Measurements from ENCODE around the gene TM4SF1. TPM values are rescaled to one million over a fixed set of nuclear protein-coding genes. Genes with fewer than 3 reads are reported as not detected.

TM4SF1 gene
- polyA plus RNA-seq, 1 donor (not counting 4 experiments of a cell fraction or from before 2014, with no cell fraction given) = 375 TPM

DNA sequence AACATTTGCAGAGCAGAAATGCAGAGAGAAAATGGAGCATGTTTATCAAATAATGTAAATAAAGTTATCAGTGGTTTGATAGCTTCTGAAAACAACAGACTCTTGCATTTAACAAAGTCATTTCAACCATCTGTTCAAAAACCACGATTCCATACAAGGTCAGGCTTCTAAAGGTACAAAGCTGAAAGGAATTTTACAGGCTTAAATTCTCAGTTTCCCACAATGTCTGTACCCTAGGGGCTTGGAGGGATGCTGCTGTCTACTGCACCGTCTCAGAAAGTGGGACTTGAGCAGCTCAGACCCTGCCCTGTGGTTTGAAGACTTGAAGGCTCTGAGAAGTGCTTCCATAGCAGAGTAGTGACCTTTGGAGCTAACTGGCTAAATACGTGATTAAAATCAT lies 30.4 kb upstream of the TM4SF1 start:
- no peak for DNase-seq (ENCODE audit: low read depth, low spot score)
- H3K9me3 ChIP-seq (ENCODE audit: control insufficient read depth, low read depth, low read length) = no peaks in the 10 kb centered on the region
- no peak for TF ChIP-seq EZH2 (IDR thresholded peaks at IDR 0.05; ENCODE audit: low read length)
- TF ChIP-seq, protein P1, sequence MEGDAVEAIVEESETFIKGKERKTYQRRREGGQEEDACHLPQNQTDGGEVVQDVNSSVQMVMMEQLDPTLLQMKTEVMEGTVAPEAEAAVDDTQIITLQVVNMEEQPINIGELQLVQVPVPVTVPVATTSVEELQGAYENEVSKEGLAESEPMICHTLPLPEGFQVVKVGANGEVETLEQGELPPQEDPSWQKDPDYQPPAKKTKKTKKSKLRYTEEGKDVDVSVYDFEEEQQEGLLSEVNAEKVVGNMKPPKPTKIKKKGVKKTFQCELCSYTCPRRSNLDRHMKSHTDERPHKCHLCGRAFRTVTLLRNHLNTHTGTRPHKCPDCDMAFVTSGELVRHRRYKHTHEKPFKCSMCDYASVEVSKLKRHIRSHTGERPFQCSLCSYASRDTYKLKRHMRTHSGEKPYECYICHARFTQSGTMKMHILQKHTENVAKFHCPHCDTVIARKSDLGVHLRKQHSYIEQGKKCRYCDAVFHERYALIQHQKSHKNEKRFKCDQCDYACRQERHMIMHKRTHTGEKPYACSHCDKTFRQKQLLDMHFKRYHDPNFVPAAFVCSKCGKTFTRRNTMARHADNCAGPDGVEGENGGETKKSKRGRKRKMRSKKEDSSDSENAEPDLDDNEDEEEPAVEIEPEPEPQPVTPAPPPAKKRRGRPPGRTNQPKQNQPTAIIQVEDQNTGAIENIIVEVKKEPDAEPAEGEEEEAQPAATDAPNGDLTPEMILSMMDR (optimal IDR thresholded peaks at IDR 0.05 in 1 of 3, IDR thresholded peaks at IDR 0.05 in 1 of 3, conservative IDR thresholded peaks at IDR 0.05 in 1 of 3; ENCODE audit: extremely low read depth in 1 of 3, insufficient read depth in 2 of 3, low read length in 3 of 3) = no peak
- dilution Hi-C loops (cut with MboI; ENCODE audit: extremely low pct_ligation_motif_present, low sequenced_read_pairs) = no loop called here
- no peaks in the 10 kb centered on the region for H3K4me1 ChIP-seq (ENCODE audit: control insufficient read depth, extremely low read depth, insufficient read depth, low read length)
- H3K27ac ChIP-seq (ENCODE audit: control insufficient read depth, insufficient read depth, low read length) = no peak overlapping the region
- no peaks in the 10 kb centered on the region for H3K79me2 ChIP-seq (ENCODE audit: control insufficient read depth, insufficient read depth, low read length)
- no peak overlapping the region for H3K4me2 ChIP-seq (ENCODE audit: control insufficient read depth, extremely low read depth, insufficient read depth, low read depth, low read length)
- H3K9ac ChIP-seq (ENCODE audit: control insufficient read depth, extremely low read depth, insufficient read depth, low read length) = no peak overlapping the region
- no peak overlapping the region for H2AFZ ChIP-seq (ENCODE audit: control insufficient read depth, low read length)
- H4K20me1 ChIP-seq (ENCODE audit: control insufficient read depth, extremely low read depth, insufficient read depth, low read length) = no peaks in the 10 kb centered on the region
- FAIRE-seq = no peak
- H3K4me3 ChIP-seq (ENCODE audit: control insufficient read depth in 2 of 3, extremely low read depth in 1 of 3, insufficient read depth in 2 of 3, low read depth in 1 of 3, low read length in 3 of 3) = no peak overlapping the region
- no peaks in the 10 kb centered on the region for H3K36me3 ChIP-seq (ENCODE audit: control insufficient read depth in 2 of 2, extremely low read depth in 1 of 2, insufficient read depth in 2 of 2, low read length in 2 of 2)
- H3K27me3 ChIP-seq (ENCODE audit: control insufficient read depth, extremely low read depth, insufficient read depth, low read length) = no peaks in the 10 kb centered on the region
- H3K9me1 ChIP-seq (ENCODE audit: control insufficient read depth, extremely low read depth, insufficient read depth, low read length) = no peaks in the 10 kb centered on the region

DNA sequence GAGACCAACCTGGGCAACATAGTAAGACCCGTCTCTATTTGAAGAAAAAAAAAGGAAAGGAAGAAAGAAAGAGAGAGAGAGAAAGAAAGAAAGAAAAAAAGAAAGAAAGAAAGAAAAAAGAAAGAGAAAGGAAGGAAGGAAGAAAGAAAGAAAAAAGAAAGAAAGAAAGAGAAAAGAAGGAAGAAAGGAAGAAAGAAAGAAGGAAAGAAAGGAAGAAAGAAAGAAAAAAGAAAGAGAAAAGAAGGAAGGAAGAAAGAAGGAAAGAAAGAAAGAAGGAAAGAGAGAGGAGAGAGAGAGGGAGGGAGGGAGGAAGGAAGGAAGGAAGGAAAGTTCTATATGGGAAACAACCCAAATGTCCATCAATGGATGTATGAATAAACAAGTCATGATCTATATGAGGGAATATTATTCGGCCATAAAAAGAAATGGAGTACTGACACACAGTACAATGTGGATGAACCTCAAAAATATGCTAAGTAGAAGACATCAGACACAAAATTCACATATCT lies 28.8 kb upstream of the TM4SF1 start:
- H3K9ac ChIP-seq (ENCODE audit: control insufficient read depth, extremely low read depth, insufficient read depth, low read length) = no peak overlapping the region
- H3K4me3 ChIP-seq (ENCODE audit: control insufficient read depth in 2 of 3, extremely low read depth in 1 of 3, insufficient read depth in 2 of 3, low read depth in 1 of 3, low read length in 3 of 3) = no peak overlapping the region
- H3K9me3 ChIP-seq (ENCODE audit: control insufficient read depth, low read depth, low read length) = no peaks in the 10 kb centered on the region
- no peak overlapping the region for H2AFZ ChIP-seq (ENCODE audit: control insufficient read depth, low read length)
- H3K36me3 ChIP-seq (ENCODE audit: control insufficient read depth in 2 of 2, extremely low read depth in 1 of 2, insufficient read depth in 2 of 2, low read length in 2 of 2) = no peaks in the 10 kb centered on the region
- no peaks in the 10 kb centered on the region for H3K9me1 ChIP-seq (ENCODE audit: control insufficient read depth, extremely low read depth, insufficient read depth, low read length)
- no peaks in the 10 kb centered on the region for H4K20me1 ChIP-seq (ENCODE audit: control insufficient read depth, extremely low read depth, insufficient read depth, low read length)
- no peak for FAIRE-seq
- no peak overlapping the region for H3K4me2 ChIP-seq (ENCODE audit: control insufficient read depth, extremely low read depth, insufficient read depth, low read depth, low read length)
- dilution Hi-C loops (cut with MboI; ENCODE audit: extremely low pct_ligation_motif_present, low sequenced_read_pairs) = no loop called here
- TF ChIP-seq, protein P1 (optimal IDR thresholded peaks at IDR 0.05 in 1 of 3, IDR thresholded peaks at IDR 0.05 in 1 of 3, conservative IDR thresholded peaks at IDR 0.05 in 1 of 3; ENCODE audit: extremely low read depth in 1 of 3, insufficient read depth in 2 of 3, low read length in 3 of 3) = no peak
- TF ChIP-seq EZH2 (IDR thresholded peaks at IDR 0.05; ENCODE audit: low read length) = no peak
- no peaks in the 10 kb centered on the region for H3K4me1 ChIP-seq (ENCODE audit: control insufficient read depth, extremely low read depth, insufficient read depth, low read length)
- no peaks in the 10 kb centered on the region for H3K27me3 ChIP-seq (ENCODE audit: control insufficient read depth, extremely low read depth, insufficient read depth, low read length)
- no peaks in the 10 kb centered on the region for H3K79me2 ChIP-seq (ENCODE audit: control insufficient read depth, insufficient read depth, low read length)
- H3K27ac ChIP-seq (ENCODE audit: control insufficient read depth, insufficient read depth, low read length) = no peak overlapping the region
- DNase-seq (ENCODE audit: low read depth, low spot score) = no peak

All from keratinocyte (primary cell).